ENCODE data around the gene TALDO1. TPM values are rescaled to one million over a fixed set of nuclear protein-coding genes. Genes with fewer than 3 reads are reported as not detected.

Gene TALDO1
- total and polyA plus RNA-seq, 2 experiments from 2014 or later: 137 to 161 TPM

DNA sequence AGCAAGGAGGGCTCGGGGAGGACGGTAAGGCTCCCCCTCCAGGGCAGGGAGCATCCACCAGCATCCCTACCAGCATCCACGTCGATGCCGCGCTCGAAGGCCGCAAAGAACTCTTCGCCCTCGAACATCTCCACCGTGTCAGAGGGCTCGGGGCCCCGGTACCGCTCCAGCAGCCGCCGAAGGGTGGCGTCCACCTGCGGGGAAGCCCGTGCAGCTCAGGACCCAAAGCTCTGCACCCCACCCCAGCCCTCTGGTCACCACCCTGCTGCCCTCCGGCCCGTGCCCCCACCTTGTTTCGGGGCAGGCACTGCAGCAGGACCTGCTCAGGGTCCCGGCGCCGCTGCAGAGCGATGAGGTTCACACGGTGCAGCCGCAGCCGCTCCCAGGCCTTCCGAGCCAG is 53.2 kb downstream of the TALDO1 start:
- no peaks in the 10 kb centered on the region for H3K36me3 ChIP-seq (replicated peaks; ENCODE audit: insufficient read depth, low read depth)
- H4K20me1 ChIP-seq (ENCODE audit: insufficient read depth, poor library complexity, severe bottlenecking): no peaks in the 10 kb centered on the region
- TF ChIP-seq, protein P1, sequence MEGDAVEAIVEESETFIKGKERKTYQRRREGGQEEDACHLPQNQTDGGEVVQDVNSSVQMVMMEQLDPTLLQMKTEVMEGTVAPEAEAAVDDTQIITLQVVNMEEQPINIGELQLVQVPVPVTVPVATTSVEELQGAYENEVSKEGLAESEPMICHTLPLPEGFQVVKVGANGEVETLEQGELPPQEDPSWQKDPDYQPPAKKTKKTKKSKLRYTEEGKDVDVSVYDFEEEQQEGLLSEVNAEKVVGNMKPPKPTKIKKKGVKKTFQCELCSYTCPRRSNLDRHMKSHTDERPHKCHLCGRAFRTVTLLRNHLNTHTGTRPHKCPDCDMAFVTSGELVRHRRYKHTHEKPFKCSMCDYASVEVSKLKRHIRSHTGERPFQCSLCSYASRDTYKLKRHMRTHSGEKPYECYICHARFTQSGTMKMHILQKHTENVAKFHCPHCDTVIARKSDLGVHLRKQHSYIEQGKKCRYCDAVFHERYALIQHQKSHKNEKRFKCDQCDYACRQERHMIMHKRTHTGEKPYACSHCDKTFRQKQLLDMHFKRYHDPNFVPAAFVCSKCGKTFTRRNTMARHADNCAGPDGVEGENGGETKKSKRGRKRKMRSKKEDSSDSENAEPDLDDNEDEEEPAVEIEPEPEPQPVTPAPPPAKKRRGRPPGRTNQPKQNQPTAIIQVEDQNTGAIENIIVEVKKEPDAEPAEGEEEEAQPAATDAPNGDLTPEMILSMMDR (IDR thresholded peaks at IDR 0.05; ENCODE audit: poor library complexity): no peak
- TF ChIP-seq EZH2phosphoT487 (IDR thresholded peaks at IDR 0.05; ENCODE audit: low read depth, severe bottlenecking, unreplicated experiment) (no peak), EZH2 (IDR thresholded peaks at IDR 0.05; ENCODE audit: borderline replicate concordance) (no peak)
- 88% methylated on average over 7 of the region's 30 CpGs for WGBS (ENCODE audit: low lambda C conversion rate, missing lambda C conversion rate)
- no peaks in the 10 kb centered on the region for H3K27me3 ChIP-seq
- no peaks in the 10 kb centered on the region for H3K9me3 ChIP-seq (ENCODE audit: low read depth)
- no peak overlapping the region for H3K27ac ChIP-seq
- H3K79me2 ChIP-seq: peaks cover 7% of the 10 kb centered on the region
- no peak overlapping the region for H3K4me2 ChIP-seq
- DNase-seq (ENCODE audit: low spot score): no peak
- no peak overlapping the region for H3K4me3 ChIP-seq
- H3K4me1 ChIP-seq (ENCODE audit: insufficient read depth): peaks cover 21% of the 10 kb centered on the region
- H2AFZ ChIP-seq: no peak overlapping the region
- no peaks in the 10 kb centered on the region for H3K9me2 ChIP-seq (replicated peaks; ENCODE audit: insufficient read depth)

DNA sequence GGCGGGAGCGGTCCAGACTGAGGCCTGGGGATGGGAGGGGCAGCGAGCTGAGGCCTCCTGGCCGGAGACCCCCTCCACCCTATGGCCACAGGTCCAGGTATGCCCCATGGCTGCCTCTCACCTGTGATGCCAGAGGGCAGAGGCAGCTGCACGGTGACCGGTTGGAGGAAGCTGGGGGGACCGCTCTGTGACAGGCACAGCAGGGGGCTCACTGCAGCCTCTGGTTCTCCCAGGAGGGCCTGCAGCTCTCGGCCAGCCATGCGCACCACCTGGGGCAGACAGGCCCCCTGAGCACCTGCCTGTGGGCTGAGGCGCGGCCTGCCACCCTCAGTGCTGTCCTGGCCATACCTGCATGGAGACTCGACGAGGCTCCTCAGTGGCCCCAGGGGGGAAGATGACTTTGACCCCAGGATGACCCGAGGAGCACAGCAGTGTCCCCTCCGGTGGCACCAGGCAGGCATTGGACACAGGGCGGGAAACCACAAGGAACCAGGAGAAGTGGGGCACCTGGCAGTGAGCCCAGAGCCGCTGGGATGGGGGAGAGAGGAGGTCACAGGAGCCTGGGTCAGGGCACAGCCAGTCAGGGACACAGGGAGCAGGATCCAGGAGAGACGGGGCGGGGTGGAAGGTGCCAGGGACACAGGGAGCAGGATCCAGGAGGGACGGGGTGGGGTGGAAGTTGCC is 54.0 kb downstream of the TALDO1 start:
- Histone ChIP-seq H3K4me3 (no peak overlapping the region), H3K79me2 (peaks cover 6% of the 10 kb centered on the region), H4K20me1 (ENCODE audit: insufficient read depth, poor library complexity, severe bottlenecking) (no peaks in the 10 kb centered on the region), H3K27me3 (no peaks in the 10 kb centered on the region), H3K27ac (no peak overlapping the region), H2AFZ (no peak overlapping the region), H3K9me2 (replicated peaks; ENCODE audit: insufficient read depth) (no peaks in the 10 kb centered on the region), H3K4me2 (no peak overlapping the region), H3K36me3 (replicated peaks; ENCODE audit: insufficient read depth, low read depth) (no peaks in the 10 kb centered on the region), H3K4me1 (ENCODE audit: insufficient read depth) (peaks cover 14% of the 10 kb centered on the region), H3K9me3 (ENCODE audit: low read depth) (no peaks in the 10 kb centered on the region)
- 96% methylated on average over 18 of the region's 20 CpGs for WGBS (ENCODE audit: low lambda C conversion rate, missing lambda C conversion rate)
- TF ChIP-seq, protein P1 (IDR thresholded peaks at IDR 0.05; ENCODE audit: poor library complexity): no peak
- TF ChIP-seq EZH2phosphoT487 (IDR thresholded peaks at IDR 0.05; ENCODE audit: low read depth, severe bottlenecking, unreplicated experiment): no peak
- TF ChIP-seq EZH2 (IDR thresholded peaks at IDR 0.05; ENCODE audit: borderline replicate concordance): no peak
- DNase-seq (ENCODE audit: low spot score): no peak

DNA sequence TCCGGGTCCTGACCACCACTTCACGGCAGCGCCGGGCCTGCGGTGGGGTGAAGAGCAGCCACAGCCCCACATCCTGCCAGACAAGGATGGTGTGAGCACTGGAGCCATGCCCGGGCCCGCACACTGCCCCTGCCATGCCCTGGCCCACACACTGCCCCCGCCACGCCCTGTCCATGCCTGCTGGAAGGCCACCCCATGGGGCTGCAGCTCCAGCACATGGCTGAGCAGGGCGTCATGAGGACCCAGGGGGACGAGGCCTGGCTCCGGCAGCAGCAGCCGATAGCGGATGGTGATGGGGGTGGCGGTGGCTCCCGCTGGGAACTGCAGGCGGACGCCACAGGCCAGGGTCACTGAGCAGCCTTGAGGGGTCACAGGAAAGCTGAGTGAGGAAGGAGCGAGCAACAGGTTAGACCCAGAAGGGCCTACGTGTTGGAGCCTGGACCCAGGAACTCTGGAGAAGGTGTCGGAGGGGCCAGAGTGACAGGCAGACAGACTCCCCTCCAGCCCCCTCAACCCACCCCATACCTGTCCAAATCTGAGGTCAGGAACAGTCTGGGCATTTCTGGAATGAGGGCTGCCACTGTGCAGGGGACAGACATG is 54.9 kb downstream of the TALDO1 start:
- Histone ChIP-seq H3K27ac (no peak overlapping the region), H2AFZ (no peak overlapping the region), H3K27me3 (no peaks in the 10 kb centered on the region), H3K9me2 (replicated peaks; ENCODE audit: insufficient read depth) (no peaks in the 10 kb centered on the region), H3K79me2 (peaks cover 7% of the 10 kb centered on the region), H3K9me3 (ENCODE audit: low read depth) (no peaks in the 10 kb centered on the region), H3K36me3 (replicated peaks; ENCODE audit: insufficient read depth, low read depth) (no peaks in the 10 kb centered on the region), H4K20me1 (ENCODE audit: insufficient read depth, poor library complexity, severe bottlenecking) (no peaks in the 10 kb centered on the region), H3K4me3 (no peak overlapping the region), H3K4me2 (no peak overlapping the region), H3K4me1 (ENCODE audit: insufficient read depth) (peaks cover 7% of the 10 kb centered on the region)
- no peak for DNase-seq (ENCODE audit: low spot score)
- 96% methylated on average over 21 of the region's 21 CpGs for WGBS (ENCODE audit: low lambda C conversion rate, missing lambda C conversion rate)
- TF ChIP-seq EZH2 (IDR thresholded peaks at IDR 0.05; ENCODE audit: borderline replicate concordance) (no peak), EZH2phosphoT487 (IDR thresholded peaks at IDR 0.05; ENCODE audit: low read depth, severe bottlenecking, unreplicated experiment) (no peak)
- TF ChIP-seq, protein P1 (IDR thresholded peaks at IDR 0.05; ENCODE audit: poor library complexity): no peak
